CD4-positive, alpha-beta T cell treated with Interleukin-15 for 4 hours (primary cell): ENCODE results near the gene ASB14.

Experiments
- DNase-seq: peaks from one replicate; pipeline ENCODE4 v3.0.0-alpha.2; 2020; ENCODE audit warnings: low spot score

Gene ASB14

DNA sequence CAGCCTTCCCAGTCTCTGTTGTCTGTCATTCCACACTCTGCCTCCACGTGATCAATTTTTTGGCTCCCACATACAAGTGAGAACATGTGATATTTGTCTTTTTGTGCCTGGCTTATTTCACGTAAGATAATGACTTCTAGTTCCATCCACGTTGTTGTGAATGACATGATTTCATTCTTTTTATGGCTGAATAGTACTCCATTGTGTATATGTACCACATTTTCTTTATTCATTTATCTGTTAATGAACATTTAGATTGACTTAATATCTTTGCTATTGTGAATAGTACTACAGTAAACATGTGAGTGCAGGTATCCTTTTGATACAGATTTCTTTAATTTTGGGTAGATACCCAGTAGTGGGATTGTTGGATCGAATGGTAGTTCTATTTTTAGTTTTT, 31.4 kb downstream of the ASB14 start:
- DNase-seq: no peak

DNA sequence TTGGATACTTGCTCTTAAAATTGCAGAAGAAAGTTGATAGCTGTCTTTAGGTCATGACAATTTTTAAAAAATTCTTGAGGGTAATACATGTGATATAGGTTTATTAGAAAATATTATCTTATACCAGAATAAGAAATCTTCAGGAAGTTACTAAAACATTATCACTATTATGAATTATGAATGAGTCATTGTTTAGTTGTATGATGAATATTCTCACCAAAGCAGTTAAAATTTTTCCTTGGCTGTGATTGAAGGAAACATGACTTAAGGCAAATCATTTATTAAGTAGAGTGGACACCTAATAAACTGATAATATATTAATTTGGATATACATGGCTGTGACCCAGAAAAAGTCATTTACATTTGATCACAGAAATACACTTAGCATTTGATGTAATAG, 34.8 kb downstream of the ASB14 start:
- DNase-seq: no peak

DNA sequence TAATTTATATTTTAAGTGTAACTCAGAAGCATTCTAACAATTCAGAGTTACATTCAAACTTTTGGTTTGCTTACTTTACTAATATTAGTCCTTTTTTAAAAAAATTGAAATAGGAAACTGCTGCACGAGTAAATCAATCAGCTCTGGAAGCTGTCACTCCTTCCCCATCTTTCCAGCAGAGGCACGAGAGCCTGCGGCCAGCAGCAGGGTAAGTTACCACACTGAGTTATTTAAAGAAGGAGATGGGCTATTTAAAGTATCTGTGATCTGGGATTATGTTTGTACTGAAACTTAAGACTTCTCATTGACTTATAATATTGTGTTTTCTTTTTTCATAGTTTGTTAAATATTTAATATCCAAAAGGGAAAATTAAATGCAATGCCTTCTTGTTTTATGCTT, 35.6 kb downstream of the ASB14 start:
- no peak for DNase-seq

DNA sequence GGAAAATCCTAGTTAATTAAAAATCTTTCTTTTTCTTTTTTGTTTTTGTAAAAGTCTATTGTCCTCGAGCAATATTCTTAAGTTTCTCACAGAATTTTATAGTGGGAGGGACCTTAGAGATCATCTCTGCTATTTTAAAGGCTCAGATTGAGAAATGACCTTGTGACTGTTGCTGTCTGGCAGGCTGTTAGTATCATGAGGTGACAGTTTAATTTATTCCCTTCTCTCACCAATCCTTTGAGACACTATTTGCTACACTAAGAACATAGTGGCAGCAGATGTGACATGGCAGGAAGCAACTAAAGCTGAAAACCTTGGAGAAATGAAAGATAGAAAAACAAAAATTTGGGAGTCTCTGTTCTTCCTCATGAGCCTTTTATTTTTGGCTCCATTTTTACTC, 40.1 kb downstream of the ASB14 start:
- DNase-seq: no peak

DNA sequence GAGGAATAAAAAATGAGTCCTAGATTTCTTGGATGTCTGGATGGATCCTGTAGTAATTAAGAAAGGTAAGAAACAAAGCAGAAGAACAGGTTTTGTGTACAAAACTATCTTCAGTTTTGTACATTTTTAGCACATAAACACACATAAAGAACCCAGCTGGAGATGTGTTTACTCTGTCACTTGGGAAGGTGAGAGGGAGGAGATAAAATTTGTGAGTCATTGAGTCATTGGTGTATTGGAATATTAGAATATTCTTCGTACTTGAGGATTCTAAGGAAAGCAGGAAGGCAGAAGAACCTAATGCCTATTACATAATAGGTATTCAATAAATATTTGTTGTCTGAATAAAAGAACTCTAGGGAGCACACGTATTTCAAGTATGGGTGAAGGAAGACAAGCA, 47.5 kb downstream of the ASB14 start:
- no peak for DNase-seq

DNA sequence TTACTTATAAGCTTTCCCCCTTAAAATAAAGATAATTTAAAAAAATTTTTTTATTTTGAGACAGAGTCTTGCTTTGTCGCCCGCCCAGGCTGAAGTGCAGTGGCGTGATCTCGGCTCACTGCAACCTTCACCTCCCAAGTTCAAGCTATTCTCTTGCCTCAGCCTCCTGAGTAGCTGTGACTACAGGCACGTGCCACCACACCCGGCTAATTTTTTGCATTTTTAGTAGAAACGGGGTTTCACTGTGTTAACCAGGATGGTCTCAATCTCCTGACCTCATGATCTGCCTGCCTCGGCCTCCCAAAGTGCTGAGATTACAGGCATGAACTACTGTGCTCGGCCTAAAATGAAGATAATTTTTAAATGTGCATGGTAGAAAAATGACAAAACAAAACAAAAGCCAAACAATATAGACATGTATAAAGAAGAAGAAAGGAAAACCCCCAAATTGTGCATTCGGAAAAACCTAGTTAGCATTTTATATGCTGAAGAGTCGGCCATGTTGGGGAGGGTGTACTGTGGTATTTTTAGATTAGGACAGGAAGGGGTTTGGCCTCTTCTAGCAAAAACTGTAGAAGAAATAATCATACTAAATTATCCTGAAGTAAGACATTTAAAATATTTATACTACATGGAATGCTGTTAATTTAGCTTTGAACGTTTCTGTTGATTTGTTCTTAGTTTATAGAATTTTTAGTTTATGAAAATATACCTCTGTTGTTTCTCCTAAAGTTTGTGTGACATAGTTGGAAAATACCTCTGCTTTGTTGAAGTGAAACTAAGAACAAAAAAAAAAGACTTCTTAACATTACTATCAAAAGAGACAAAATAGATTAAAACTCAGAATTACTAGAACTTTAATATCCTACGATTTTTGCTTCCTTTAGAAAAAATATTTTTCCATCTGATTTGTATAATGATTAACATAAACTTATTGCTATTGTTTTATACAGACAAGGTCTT, 57.6 kb downstream of the ASB14 start:
- no peak for DNase-seq

DNA sequence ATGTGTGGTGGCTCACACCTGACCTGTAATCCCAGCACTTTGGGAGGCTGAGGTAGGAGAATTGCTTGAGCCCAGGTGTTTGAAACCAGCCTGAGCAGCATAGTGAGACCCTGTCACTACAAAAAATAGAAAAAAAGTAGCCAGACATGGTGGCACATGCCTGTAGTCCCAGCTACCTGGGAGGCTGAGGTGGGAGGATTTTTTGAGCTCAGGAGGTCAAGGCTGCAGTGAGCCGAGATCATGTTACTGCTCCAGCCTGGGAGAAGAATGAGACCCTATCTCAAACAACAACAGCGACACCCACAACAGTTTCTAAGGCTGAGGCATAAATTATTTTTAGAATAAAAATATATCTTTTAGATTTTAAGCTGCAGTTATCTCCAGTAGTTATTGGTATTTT, 58.7 kb downstream of the ASB14 start:
- no peak for DNase-seq

DNA sequence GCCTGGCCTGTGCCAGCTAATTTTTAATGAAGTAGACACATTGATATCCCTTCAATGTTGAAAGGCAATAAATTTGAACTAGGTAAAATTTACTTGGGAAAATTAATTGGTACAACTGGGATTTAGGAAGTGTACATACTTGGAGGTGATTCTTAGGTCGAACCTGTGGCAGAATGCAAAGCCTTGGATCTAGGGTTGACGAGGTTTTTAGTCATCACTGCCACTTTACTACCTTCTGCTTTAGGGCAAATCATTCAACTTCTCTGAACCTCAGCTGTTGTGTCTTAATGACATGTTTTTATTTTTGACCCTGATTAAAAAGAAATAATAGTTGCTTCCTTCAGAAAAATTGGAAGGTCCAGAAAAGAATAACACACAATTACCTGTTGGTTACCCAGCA, 62.5 kb downstream of the ASB14 start:
- DNase-seq: no peak

DNA sequence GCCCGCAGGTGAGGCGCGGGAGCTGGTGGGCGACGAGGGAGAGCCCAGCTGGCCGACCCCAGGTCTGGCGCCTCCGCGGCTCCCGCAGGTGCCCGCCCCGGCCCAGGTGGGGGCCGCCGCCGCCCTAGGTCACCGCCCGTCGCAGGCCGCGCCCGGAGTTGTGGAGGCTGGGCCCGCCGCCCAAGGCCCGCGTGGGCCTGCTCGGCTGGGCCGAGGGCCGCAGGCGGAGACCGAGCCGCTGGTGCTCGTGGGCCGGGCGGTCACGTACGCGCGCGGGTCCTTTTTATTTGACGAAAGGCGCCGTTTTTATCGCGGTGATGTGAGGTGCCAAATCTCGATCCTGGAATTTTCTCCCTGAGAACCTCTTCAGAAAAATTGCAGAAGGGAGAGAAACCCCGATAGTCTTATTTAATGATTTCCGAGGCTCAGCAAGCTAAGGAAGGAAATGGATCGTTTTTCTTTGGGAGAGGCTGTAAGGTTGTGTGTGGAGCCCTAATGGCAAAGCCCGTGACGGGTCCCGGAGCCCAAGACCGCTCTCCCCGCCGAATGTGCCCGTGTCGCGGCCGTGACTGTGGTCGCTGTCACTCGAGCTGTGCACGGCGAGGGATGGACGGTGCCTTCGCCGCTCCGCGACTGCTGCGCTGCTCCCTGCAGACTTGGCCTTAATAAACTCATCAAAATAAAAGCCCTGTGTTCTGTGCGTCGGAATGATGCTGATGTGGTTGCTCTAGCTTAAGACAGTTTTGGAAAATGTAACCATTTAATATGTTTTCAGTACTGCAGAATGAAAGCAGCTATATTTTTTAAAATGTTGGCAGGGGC, 64.3 kb downstream of the ASB14 start:
- DNase-seq: peak; percentile 36

DNA sequence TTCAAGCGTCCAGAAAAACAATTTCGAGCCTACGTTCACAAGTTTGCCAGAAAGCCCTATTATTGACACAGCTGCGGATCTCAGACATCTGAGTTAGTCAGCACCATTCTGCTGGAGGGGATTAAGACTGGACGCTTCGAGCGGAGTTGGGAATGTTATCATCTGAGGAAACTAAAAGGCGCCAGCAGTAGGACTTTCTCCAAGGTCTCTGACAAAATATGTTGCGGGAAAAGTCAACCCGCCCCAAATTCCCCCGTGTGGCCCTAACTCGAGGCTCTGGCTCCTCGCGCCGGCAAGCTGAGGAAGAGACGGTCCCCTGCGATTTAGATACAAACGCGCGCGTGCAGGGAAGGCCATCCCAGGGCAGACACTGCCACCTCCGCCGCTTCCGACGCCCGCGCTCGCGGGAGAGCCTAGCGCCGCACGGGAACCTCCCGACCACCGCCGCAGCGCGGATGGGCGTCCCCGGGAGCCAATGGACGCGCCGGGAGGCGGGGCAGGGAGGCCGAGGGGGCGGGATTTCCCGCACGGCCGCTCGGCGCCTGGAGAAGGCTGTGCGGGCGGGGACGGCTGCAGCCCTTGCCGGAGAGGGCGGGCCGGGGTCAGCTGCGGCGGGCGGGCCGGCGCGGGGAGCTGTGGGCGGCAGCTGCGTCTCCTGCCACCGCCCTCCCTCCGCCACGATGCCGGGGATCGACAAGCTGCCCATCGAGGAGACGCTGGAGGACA, 65.1 kb downstream of the ASB14 start, which contains the start of gene APPL1:
TSS of gene APPL1 (plus strand) at position 526 of the 726 bp plus-strand sequence. CDS start at position 681, 155 bp downstream.
- DNase-seq: peak; percentile 85

DNA sequence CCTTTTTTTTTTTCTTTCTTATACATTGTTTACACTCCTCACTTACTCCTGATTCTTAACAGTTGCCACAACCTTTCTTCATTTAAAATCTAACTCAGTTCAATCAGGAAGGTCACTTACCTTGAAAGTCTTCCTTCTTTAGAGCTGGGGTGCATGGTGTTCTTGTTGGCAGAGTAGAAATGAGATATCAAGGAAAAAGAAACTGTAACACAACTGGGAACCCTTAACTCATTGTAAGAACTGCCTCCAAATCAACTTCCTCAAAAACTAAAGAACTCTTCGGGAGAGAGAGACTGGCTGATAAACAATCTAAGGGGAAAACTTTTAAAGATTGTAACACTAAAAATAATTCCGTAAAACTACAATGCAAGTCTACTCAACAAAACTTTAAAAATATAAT, 66.3 kb downstream of the ASB14 start:
- no peak for DNase-seq

DNA sequence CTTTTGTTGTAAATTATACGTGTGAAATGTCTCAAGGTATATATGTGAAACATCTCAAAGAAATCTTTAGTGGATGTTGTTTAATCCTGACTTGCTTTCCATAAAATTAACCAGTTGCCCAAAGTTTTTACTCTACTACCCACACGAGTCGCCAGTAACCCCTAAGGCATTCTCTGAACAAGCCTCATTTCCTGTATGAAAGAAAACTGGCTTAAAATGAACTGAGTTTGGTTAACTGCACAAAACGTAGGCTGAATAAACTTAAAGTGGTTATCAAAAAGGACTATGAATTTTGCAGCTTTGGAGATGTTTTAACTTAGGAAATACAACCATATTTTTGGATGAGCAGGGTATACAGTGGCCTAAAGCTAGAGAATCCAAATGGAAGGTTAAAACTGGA, 67.6 kb downstream of the ASB14 start:
- DNase-seq: no peak

DNA sequence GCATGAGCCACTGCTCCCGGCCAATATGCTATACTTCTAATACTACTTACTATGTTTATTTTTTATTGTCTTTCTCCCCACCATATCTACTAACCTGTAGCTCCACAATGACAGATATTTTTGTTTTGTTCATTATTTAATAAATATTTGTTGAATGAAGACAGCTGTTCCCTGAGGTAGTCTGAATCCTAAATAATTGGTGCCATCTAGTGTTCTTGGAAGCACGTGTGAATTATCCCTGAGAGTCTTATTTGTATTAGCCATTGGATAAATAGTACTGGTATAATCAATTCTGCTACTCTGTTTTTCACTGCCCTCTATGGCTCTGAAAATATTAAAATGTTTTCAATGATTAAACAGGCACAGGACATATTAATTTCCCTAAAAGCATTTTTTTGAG, 70.6 kb downstream of the ASB14 start:
- DNase-seq: no peak
